A549 (cell line): ENCODE data around the gene KIAA1614. TPM values are rescaled to one million over a fixed set of nuclear protein-coding genes. Genes with fewer than 3 reads are reported as not detected.

Experiments
- ATAC-seq, 2 experiments: fragments of 200-7000 bp in 1 of 2; fragments of >200 bp in 1 of 2; cut with Nextera tagmentation in 1 of 2; cut with Tn5 transposase in 1 of 2; 3 replicates each; pipeline versions ENCODE4 v1.8.0 to v1.9.1; 2018 to 2020; ENCODE audit warnings: mild to moderate bottlenecking in 1 of 2, moderate library complexity in 1 of 2
- CTCF ChIA-PET: fragments of 300-600 bp; sonication (Branson Sonifier 250); formaldehyde crosslinking; extraction: SDS; loops from one replicate; lab custom pipeline; 2021; ENCODE audit warnings: antibody characterized with exemption, inconsistent platforms; lab: Yijun Ruan, JAX
- POLR2A ChIA-PET: fragments of 350-600 bp; formaldehyde crosslinking; extraction: SDS; loops from one replicate; lab custom pipeline; 2021; ENCODE audit warnings: antibody characterized with exemption, inconsistent platforms; lab: Yijun Ruan, JAX
- DNase-seq, 2 experiments: peaks; one replicate each; pipeline versions ENCODE4 v3.0.0 to v3.0.0-alpha.2; 2011 to 2016; ENCODE audit warnings: low read depth in 1 of 2, low spot score in 1 of 2
- FAIRE-seq: peaks from 2 replicates; lab custom pipeline; 2011; peaks lifted over from hg19 to GRCh38; lab: Jason Lieb, UNC
- H3K27ac ChIP-seq, 2 experiments: fragments of >200 bp; sonication (Bioruptor Twin); formaldehyde crosslinking; 3 replicates each; pipeline ENCODE4 v1.5.1; 2016 to 2017
- H3K4me1 ChIP-seq: fragments of >200 bp; sonication (Bioruptor Twin); formaldehyde crosslinking; 3 replicates; pipeline ENCODE4 v1.6.1; 2016
- H3K4me2 ChIP-seq: fragments of >200 bp; sonication (Bioruptor Twin); formaldehyde crosslinking; 3 replicates; pipeline ENCODE4 v1.6.1; 2016
- H3K4me3 ChIP-seq: fragments of >200 bp; sonication (Bioruptor Twin); formaldehyde crosslinking; 3 replicates; pipeline ENCODE4 v1.5.1; 2016
- H3K9me3 ChIP-seq: fragments of >200 bp; sonication (Bioruptor Twin); formaldehyde crosslinking; 3 replicates; pipeline ENCODE4 v1.6.1; 2016
- BHLHE40 ChIP-seq: IDR thresholded peaks from 2 replicates; pipeline ENCODE4 v1.6.1; 2012; ENCODE audit warnings: low read depth, low read length, inconsistent platforms
- CBX8 ChIP-seq: fragments of 200-600 bp; sonication (generic); IDR thresholded peaks from 2 replicates; pipeline ENCODE4 v1.6.1; 2016
- CHD2 ChIP-seq: fragments of 150-350 bp; IDR thresholded peaks from 2 replicates; pipeline ENCODE4 v1.6.1; 2014; ENCODE audit warnings: low read length; ENCODE audit not compliant: partially characterized antibody
- CHD4 ChIP-seq: fragments of 200-600 bp; sonication (generic); IDR thresholded peaks from 2 replicates; pipeline ENCODE4 v1.6.1; 2016; ENCODE audit warnings: antibody characterized with exemption, mild to moderate bottlenecking, borderline replicate concordance
- EHF ChIP-seq: fragments of 250-450 bp; sonication (Bioruptor Pico); IDR thresholded peaks from 2 replicates; pipeline ENCODE4 v1.5.0; 2020; ENCODE audit warnings: mild to moderate bottlenecking
- ELK1 ChIP-seq: fragments of 150-350 bp; IDR thresholded peaks from 2 replicates; pipeline ENCODE4 v1.6.1; 2014; ENCODE audit warnings: low read depth, mild to moderate bottlenecking, low read length
- ESRRA ChIP-seq: fragments of 150-350 bp; IDR thresholded peaks from 2 replicates; pipeline ENCODE4 v1.6.1; 2014; ENCODE audit warnings: mild to moderate bottlenecking, low read length, borderline replicate concordance
- FOSB ChIP-seq: fragments of 250-450 bp; sonication (Bioruptor Pico); IDR thresholded peaks from 2 replicates; pipeline ENCODE4 v1.5.0; 2020; ENCODE audit warnings: mild to moderate bottlenecking, moderate library complexity
- HDAC2 ChIP-seq: fragments of 200-600 bp; sonication (generic); IDR thresholded peaks from 2 replicates; pipeline ENCODE4 v1.6.1; 2016
- HMGXB4 ChIP-seq: fragments of 250-450 bp; sonication (Bioruptor Pico); IDR thresholded peaks from 2 replicates; pipeline ENCODE4 v1.5.0; 2021; ENCODE audit warnings: mild to moderate bottlenecking, moderate library complexity, borderline replicate concordance
- HOXA7 ChIP-seq: fragments of 250-450 bp; sonication (Bioruptor Pico); IDR thresholded peaks from 2 replicates; pipeline ENCODE4 v1.5.0; 2020; ENCODE audit warnings: mild to moderate bottlenecking, moderate library complexity
- HOXB13 ChIP-seq: fragments of 250-450 bp; sonication (Bioruptor Pico); IDR thresholded peaks from 2 replicates; pipeline ENCODE4 v1.5.0; 2020; ENCODE audit warnings: low read depth, mild to moderate bottlenecking, moderate library complexity
- HOXB5 ChIP-seq: fragments of 250-450 bp; sonication (Bioruptor Pico); IDR thresholded peaks from 2 replicates; pipeline ENCODE4 v1.5.0; 2020; ENCODE audit warnings: mild to moderate bottlenecking, moderate library complexity
- JUN ChIP-seq, 2 experiments: fragments of >200 bp; sonication (Bioruptor Twin); formaldehyde crosslinking; IDR thresholded peaks; 2 replicates in 1 of 2; 3 replicates in 1 of 2; pipeline ENCODE4 v1.6.1; 2016 to 2017
- JUNB ChIP-seq: fragments of >200 bp; sonication (Bioruptor Twin); formaldehyde crosslinking; IDR thresholded peaks from 2 replicates; pipeline ENCODE4 v1.6.1; 2016
- MAZ ChIP-seq: fragments of 150-350 bp; IDR thresholded peaks from 2 replicates; pipeline ENCODE4 v1.6.1; 2014; ENCODE audit warnings: antibody characterized with exemption, low read depth, low read length, borderline replicate concordance
- MYC ChIP-seq: IDR thresholded peaks from 2 replicates; pipeline ENCODE4 v1.6.1; 2012; ENCODE audit warnings: mild to moderate bottlenecking, inconsistent platforms, low read length, improper control_type of control experiment, borderline replicate concordance
- PHF8 ChIP-seq: fragments of 200-600 bp; sonication (generic); IDR thresholded peaks from 2 replicates; pipeline ENCODE4 v1.6.1; 2016; ENCODE audit warnings: low read depth, mild to moderate bottlenecking, antibody characterized with exemption, moderate library complexity, borderline replicate concordance
- POLR2A ChIP-seq: IDR thresholded peaks from 2 replicates; pipeline ENCODE4 v1.6.1; 2012; ENCODE audit warnings: mild to moderate bottlenecking, low read length
- RAD21 ChIP-seq, 2 experiments: fragments of >200 bp in 1 of 2; sonication (Bioruptor Twin) in 1 of 2; formaldehyde crosslinking in 1 of 2; IDR thresholded peaks in 1 of 2; conservative IDR thresholded peaks in 1 of 2; 2 replicates in 1 of 2; 3 replicates in 1 of 2; pipeline ENCODE4 v1.6.1; 2012 to 2018; ENCODE audit warnings: inconsistent platforms in 1 of 2
- REST ChIP-seq: fragments of 200-600 bp; sonication (generic); IDR thresholded peaks from 2 replicates; pipeline ENCODE4 v1.6.1; 2016; ENCODE audit warnings: antibody characterized with exemption, mild to moderate bottlenecking, moderate library complexity
- SMC3 ChIP-seq: fragments of >200 bp; sonication (Bioruptor Twin); formaldehyde crosslinking; IDR thresholded peaks from 3 replicates; pipeline ENCODE4 v1.6.1; 2018; ENCODE audit warnings: inconsistent platforms
- WGBS: methylation state at CpG from one replicate; pipeline ENCODE4 v1.1.6; 2017; ENCODE audit errors: missing lambda C conversion rate; 5-methylcytosine and 5-hydroxymethylcytosine counted together
- polyA plus RNA-seq, 4 experiments: library from polyadenylated mRNA; depleted of rRNA in 3 of 4; stranded (reverse); fragments of >200 nt; fragmentation: RNase III in 1 of 4; extraction: RNeasy Plus Mini Kit Qiagen cat#74134 plus additional on column Dnase treatment in 1 of 4; gene quantifications; 2 replicates in 3 of 4; 3 replicates in 1 of 4; pipeline ENCODE4 v1.2.3, GENCODE V29; 2011 to 2017

The KIAA1614 gene
- polyA plus RNA-seq, 2 of the 4 experiments (the other 2 are of a cell fraction): 0.25 to 0.84 TPM

- no peak for TF ChIP-seq CHD4
- TF ChIP-seq HOXB13: no peak
- TF ChIP-seq JUN (IDR thresholded peaks at IDR 0.05): no peak
- no peak for TF ChIP-seq ELK1
- TF ChIP-seq FOSB (CRISPR knock-in tag): no peak
- no peak for TF ChIP-seq SMC3
- no peak for TF ChIP-seq RAD21 (conservative IDR thresholded peaks at IDR 0.05 in 1 of 2, IDR thresholded peaks at IDR 0.05 in 1 of 2)
- no peak for TF ChIP-seq JUNB
- TF ChIP-seq HMGXB4: no peak
- TF ChIP-seq PHF8: no peak
- TF ChIP-seq CHD2: no peak
- TF ChIP-seq CBX8: no peak
- no peak for TF ChIP-seq HDAC2
- TF ChIP-seq BHLHE40: no peak
- no peak overlapping the region for H3K4me2 ChIP-seq
- H3K4me3 ChIP-seq: no peak overlapping the region
- 44% methylated on average over 9 of the region's 9 CpGs for WGBS
- no peak overlapping the region for H3K27ac ChIP-seq
- DNase-seq (no peak), ATAC-seq (peak in 1 of 2 experiments; percentile 20; a peak in 3 of 6 replicates), FAIRE-seq (no peak)
- POLR2A ChIA-PET: no interaction called here
- CTCF ChIA-PET: interaction anchor here (0.6 to 2.2 kb wide), 4 partner anchors 24 to 366 kb away, joined by 3 to 11 read pairs (median 3); no protein-coding TSS in a partner anchor
- H3K9me3 ChIP-seq: no peaks in the 10 kb centered on the region
- H3K4me1 ChIP-seq: no peaks in the 10 kb centered on the region
Observed at GRCh38 chr1:180939073-180939710, 26.5 kb downstream of the KIAA1614 start.

- no peaks in the 10 kb centered on the region for H3K9me3 ChIP-seq
- ATAC-seq (no peak), FAIRE-seq (no peak), DNase-seq (no peak)
- no peak overlapping the region for H3K27ac ChIP-seq
- no peak for TF ChIP-seq HOXB13
- TF ChIP-seq SMC3: no peak
- TF ChIP-seq POLR2A: no peak
- no peak for TF ChIP-seq BHLHE40
- TF ChIP-seq MAZ: no peak
- no peak for TF ChIP-seq ESRRA
- TF ChIP-seq REST: no peak
- TF ChIP-seq HOXB5 (CRISPR knock-in tag): no peak
- no peak for TF ChIP-seq HOXA7
- TF ChIP-seq MYC: no peak
- no peak for TF ChIP-seq EHF (CRISPR knock-in tag)
- H3K4me3 ChIP-seq: no peak overlapping the region
- H3K4me2 ChIP-seq: no peak overlapping the region
- H3K4me1 ChIP-seq: no peaks in the 10 kb centered on the region
- ChIA-PET CTCF (interaction anchor here (1.0 to 2.2 kb wide), 3 partner anchors 25 to 539 kb away, joined by 3 to 11 read pairs (median 3); no protein-coding TSS in a partner anchor), POLR2A (no interaction called here)
- WGBS: 75% methylated on average over 3 of the region's 3 CpGs
Observed at GRCh38 chr1:180939711-180940103, 27.0 kb downstream of the KIAA1614 start.
